ENCODE data around the gene YLPM1.

The YLPM1 gene

GRCh38 chr14:74832849-74833248, 69.7 kb downstream of the YLPM1 start:
- no peak for TF ChIP-seq TEAD4 (IDR thresholded peaks at IDR 0.05)
- no peak for TF ChIP-seq CREB1 (IDR thresholded peaks at IDR 0.05; ENCODE audit: low read depth)
- no peak for TF ChIP-seq EGR1 (IDR thresholded peaks at IDR 0.05)
- TF ChIP-seq EP300 (IDR thresholded peaks at IDR 0.05; ENCODE audit: borderline replicate concordance), result no peak
- TF ChIP-seq CEBPB (IDR thresholded peaks at IDR 0.05), result no peak
- no peak for TF ChIP-seq YY1 (IDR thresholded peaks at IDR 0.05; ENCODE audit: low read depth)
- TF ChIP-seq REST (IDR thresholded peaks at IDR 0.05; ENCODE audit: low read depth), result no peak
- TF ChIP-seq TCF12 (IDR thresholded peaks at IDR 0.05; ENCODE audit: low read depth), result no peak
- TF ChIP-seq TAF1 (IDR thresholded peaks at IDR 0.05; ENCODE audit: low read depth), result no peak

GRCh38 chr14:74834692-74835392, 71.7 kb downstream of the YLPM1 start:
- TF ChIP-seq TEAD4 (IDR thresholded peaks at IDR 0.05), result no peak
- TF ChIP-seq RAD21 (IDR thresholded peaks at IDR 0.05; ENCODE audit: low read depth), result no peak
- no peak for TF ChIP-seq ZBTB7A (IDR thresholded peaks at IDR 0.05; ENCODE audit: low read depth)
- no peak for TF ChIP-seq YY1 (IDR thresholded peaks at IDR 0.05; ENCODE audit: low read depth)
- no peak for TF ChIP-seq NFIC (IDR thresholded peaks at IDR 0.05)
- no peak for TF ChIP-seq REST (IDR thresholded peaks at IDR 0.05; ENCODE audit: low read depth)
- no peak for TF ChIP-seq CEBPB (IDR thresholded peaks at IDR 0.05)
- TF ChIP-seq MAX (IDR thresholded peaks at IDR 0.05), result no peak

GRCh38 chr14:74835645-74836250, 72.6 kb downstream of the YLPM1 start:
- no peak for TF ChIP-seq TCF12 (IDR thresholded peaks at IDR 0.05; ENCODE audit: low read depth)
- TF ChIP-seq ZBTB7A (IDR thresholded peaks at IDR 0.05; ENCODE audit: low read depth), result no peak
- TF ChIP-seq RAD21 (IDR thresholded peaks at IDR 0.05; ENCODE audit: low read depth), result no peak
- no peak for TF ChIP-seq CREB1 (IDR thresholded peaks at IDR 0.05; ENCODE audit: low read depth)
- TF ChIP-seq EGR1 (IDR thresholded peaks at IDR 0.05), result no peak
- TF ChIP-seq REST (IDR thresholded peaks at IDR 0.05; ENCODE audit: low read depth), result no peak
- TF ChIP-seq EP300 (IDR thresholded peaks at IDR 0.05; ENCODE audit: borderline replicate concordance), result no peak
- no peak for TF ChIP-seq TEAD4 (IDR thresholded peaks at IDR 0.05)

- no peak for TF ChIP-seq YY1 (IDR thresholded peaks at IDR 0.05; ENCODE audit: low read depth)
- TF ChIP-seq TEAD4 (IDR thresholded peaks at IDR 0.05), result no peak
Observed at GRCh38 chr14:74836251-74836960, 73.3 kb downstream of the YLPM1 start.

GRCh38 chr14:74838166-74838565, 75.0 kb downstream of the YLPM1 start:
- TF ChIP-seq NFIC (IDR thresholded peaks at IDR 0.05) (no peak), USF1 (IDR thresholded peaks at IDR 0.05) (no peak), FOXM1 (IDR thresholded peaks at IDR 0.05; ENCODE audit: borderline replicate concordance, low read depth) (no peak), REST (IDR thresholded peaks at IDR 0.05; ENCODE audit: low read depth) (no peak), CEBPB (IDR thresholded peaks at IDR 0.05) (no peak), ZBTB7A (IDR thresholded peaks at IDR 0.05; ENCODE audit: low read depth) (no peak), CREB1 (IDR thresholded peaks at IDR 0.05; ENCODE audit: low read depth) (no peak), TAF1 (IDR thresholded peaks at IDR 0.05; ENCODE audit: low read depth) (no peak), EGR1 (IDR thresholded peaks at IDR 0.05) (no peak)

All from Ishikawa (cell line).